Fibroblast of pulmonary artery (primary cell): Measurements from ENCODE around the gene MIB1.

Experiments
- DNase-seq: peaks from one replicate; pipeline ENCODE4 v3.0.0-alpha.2; 2010; ENCODE audit warnings: low read depth
- H3K4me3 ChIP-seq: replicated peaks from 2 replicates; pipeline ENCODE4 v1.5.1; 2011; ENCODE audit warnings: low read depth, mild to moderate bottlenecking, control low read depth, low read length, moderate library complexity
- TF ChIP-seq, protein P1 (sequence below): IDR thresholded peaks from 2 replicates; pipeline ENCODE4 v1.5.1; 2011; ENCODE audit warnings: mild to moderate bottlenecking, control low read depth, low read length, inconsistent platforms; ENCODE audit errors: missing control alignments

The MIB1 gene

DNA sequence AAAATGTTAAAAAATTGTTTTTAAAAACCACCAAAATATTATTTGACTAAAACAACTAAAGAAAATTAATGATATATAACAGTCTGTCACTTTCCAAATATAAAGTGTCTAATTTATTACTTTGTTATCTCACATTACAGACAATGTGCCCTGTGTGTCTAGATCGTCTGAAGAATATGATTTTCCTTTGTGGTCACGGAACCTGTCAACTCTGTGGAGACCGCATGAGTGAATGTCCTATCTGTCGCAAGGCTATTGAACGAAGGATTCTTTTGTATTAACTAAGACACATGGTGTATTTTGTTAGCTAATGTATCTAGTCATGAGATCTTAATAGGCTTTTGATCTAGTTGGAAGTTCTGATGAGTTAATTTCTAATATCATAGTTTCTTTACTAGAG lies 123.8 kb downstream of the MIB1 start:
- DNase-seq, result no peak
- TF ChIP-seq, protein P1, sequence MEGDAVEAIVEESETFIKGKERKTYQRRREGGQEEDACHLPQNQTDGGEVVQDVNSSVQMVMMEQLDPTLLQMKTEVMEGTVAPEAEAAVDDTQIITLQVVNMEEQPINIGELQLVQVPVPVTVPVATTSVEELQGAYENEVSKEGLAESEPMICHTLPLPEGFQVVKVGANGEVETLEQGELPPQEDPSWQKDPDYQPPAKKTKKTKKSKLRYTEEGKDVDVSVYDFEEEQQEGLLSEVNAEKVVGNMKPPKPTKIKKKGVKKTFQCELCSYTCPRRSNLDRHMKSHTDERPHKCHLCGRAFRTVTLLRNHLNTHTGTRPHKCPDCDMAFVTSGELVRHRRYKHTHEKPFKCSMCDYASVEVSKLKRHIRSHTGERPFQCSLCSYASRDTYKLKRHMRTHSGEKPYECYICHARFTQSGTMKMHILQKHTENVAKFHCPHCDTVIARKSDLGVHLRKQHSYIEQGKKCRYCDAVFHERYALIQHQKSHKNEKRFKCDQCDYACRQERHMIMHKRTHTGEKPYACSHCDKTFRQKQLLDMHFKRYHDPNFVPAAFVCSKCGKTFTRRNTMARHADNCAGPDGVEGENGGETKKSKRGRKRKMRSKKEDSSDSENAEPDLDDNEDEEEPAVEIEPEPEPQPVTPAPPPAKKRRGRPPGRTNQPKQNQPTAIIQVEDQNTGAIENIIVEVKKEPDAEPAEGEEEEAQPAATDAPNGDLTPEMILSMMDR, result no peak

GRCh38 chr18:21865043-21865442 lies 124.5 kb downstream of the MIB1 start:
- TF ChIP-seq, protein P1, result no peak
- H3K4me3 ChIP-seq, result no peak overlapping the region
- no peak for DNase-seq

More for the DNA sequence above, 123.8 kb downstream of the MIB1 start:
- no peak overlapping the region for H3K4me3 ChIP-seq

DNA sequence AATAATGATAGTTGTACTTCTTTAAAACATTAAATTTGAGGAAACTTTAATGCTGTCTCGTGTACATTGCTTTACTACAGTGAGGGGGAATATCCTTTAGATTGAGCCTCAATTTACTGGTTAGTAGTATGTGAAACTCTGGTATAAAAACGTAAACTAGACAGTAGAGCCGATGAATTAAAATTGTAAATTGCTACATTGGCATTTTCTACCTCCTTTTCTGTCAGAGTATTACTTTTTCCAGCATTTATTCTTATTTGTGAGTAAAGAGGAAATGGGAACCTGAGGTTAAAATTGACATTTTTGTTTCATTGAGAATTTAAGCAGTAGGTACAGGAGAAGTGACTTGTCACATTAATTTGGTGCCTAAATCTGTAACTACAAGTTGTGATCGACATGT lies 128.2 kb downstream of the MIB1 start:
- no peak overlapping the region for H3K4me3 ChIP-seq
- TF ChIP-seq, protein P1, result no peak
- no peak for DNase-seq

- no peak overlapping the region for H3K4me3 ChIP-seq
- no peak for DNase-seq
- TF ChIP-seq, protein P1, result no peak
Measured at GRCh38 chr18:21889570-21889969, 149.0 kb downstream of the MIB1 start.

GRCh38 chr18:21894619-21895367 lies 154.2 kb downstream of the MIB1 start:
- TF ChIP-seq, protein P1, result no peak
- H3K4me3 ChIP-seq, result no peak overlapping the region
- peak; percentile 71 for DNase-seq

- TF ChIP-seq, protein P1, result no peak
- no peak for DNase-seq
- H3K4me3 ChIP-seq, result no peak overlapping the region
Measured at GRCh38 chr18:21896732-21897336, 156.2 kb downstream of the MIB1 start.
